Left lung (tissue), 10 donors: ENCODE measurements around the gene DUS1L. TPM values are rescaled to one million over a fixed set of nuclear protein-coding genes. Genes with fewer than 3 reads are reported as not detected.

Experiments
- ATAC-seq: fragments of 200-7000 bp; cut with Tn5 transposase; one replicate; pipeline ENCODE4 v1.9.1; 2020; ENCODE audit warnings: moderate library complexity
- DNase-seq, 4 donors: peaks; one replicate each; pipeline ENCODE4 v3.0.0-alpha.2; 2013 to 2020
- H3K27ac ChIP-seq, 2 donors: fragments of 200-600 bp; sonication (generic) in 1 of 2; one replicate each; pipeline versions ENCODE4 v1.5.0 to v1.8.0; 2020 to 2021
- H3K27me3 ChIP-seq, 2 donors: fragments of 200-600 bp; sonication (generic) in 1 of 2; one replicate each; pipeline versions ENCODE4 v1.5.0 to v1.8.0; 2020 to 2021
- H3K36me3 ChIP-seq, 2 donors: fragments of 200-600 bp; sonication (generic) in 1 of 2; one replicate each; pipeline versions ENCODE4 v1.5.0 to v1.8.0; 2020 to 2021
- H3K4me1 ChIP-seq, 2 donors: fragments of 200-600 bp; one replicate each; pipeline ENCODE4 v1.8.0; 2021
- H3K4me3 ChIP-seq, 2 donors: fragments of 200-600 bp; sonication (generic) in 1 of 2; one replicate each; pipeline versions ENCODE4 v1.5.0 to v1.8.0; 2020 to 2021; ENCODE audit warnings: mild to moderate bottlenecking in 1 of 2
- H3K9me3 ChIP-seq, 2 donors: fragments of 200-600 bp; sonication (generic) in 1 of 2; one replicate each; pipeline versions ENCODE4 v1.5.0 to v1.8.0; 2020 to 2021
- CTCF ChIP-seq, 2 donors: fragments of 200-600 bp; sonication (generic) in 1 of 2; IDR thresholded peaks; one replicate each; pipeline versions ENCODE4 v1.5.0 to v1.8.0; 2021; ENCODE audit warnings: antibody characterized with exemption in 2 of 2
- intact Hi-C, 2 donors: fragments of 100-400 bp; cut with DNase I; formaldehyde crosslinking; loops; one replicate each; pipeline versions ENCODE4 v1.11.2 to v1.14.2; 2022
- polyA plus RNA-seq, 6 donors: library from polyadenylated mRNA; unstranded; fragments of 120-200 nt; gene quantifications; one replicate each; pipeline ENCODE4 v1.2.1, GENCODE V29; 2013; ENCODE audit not compliant: insufficient read length in 6 of 6
- total RNA-seq, 2 donors: library from RNA; stranded (reverse); fragmentation: NEBNext Ultra II Directional; extraction: Animal tissue kit (Norgen Biotek cat#: 25700); gene quantifications; one replicate each; pipeline ENCODE4 v1.2.1, GENCODE V29; 2021
- donor health status: DM: no; HTN: yes; CAD: no.
- donor health status: DM: no; HTN: no; CAD: no.

DUS1L gene
- total and polyA plus RNA-seq, 8 donors = 55.7 to 103 (median 74.0) TPM

DNA sequence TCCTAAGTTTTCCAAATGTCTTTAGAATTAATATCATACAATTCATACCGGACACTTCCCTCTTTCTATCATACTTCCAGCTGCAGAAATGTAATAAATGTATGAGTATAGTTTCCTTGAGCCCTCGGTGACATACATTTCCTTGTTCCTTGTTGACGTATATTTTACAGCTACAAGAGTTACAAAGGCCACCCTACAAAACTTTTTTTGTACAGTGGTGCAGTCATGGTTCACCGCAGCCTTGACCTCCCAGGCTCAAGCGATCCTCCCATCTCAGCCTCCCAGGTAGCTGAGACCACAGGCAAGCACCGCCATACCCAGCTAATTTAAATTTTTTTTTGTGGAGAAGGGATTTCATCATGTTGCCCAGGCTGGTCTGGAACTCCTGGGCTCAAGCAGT is 7.2 kb upstream of the DUS1L start:
- H3K36me3 ChIP-seq = peaks cover 0 to 8% of the 10 kb centered on the region in 2 donors
- ATAC-seq = no peak
- TF ChIP-seq CTCF (IDR thresholded peaks at IDR 0.05) = no peak

GRCh38 chr17:82070611-82071010 is 5.0 kb upstream of the DUS1L start:
- peaks cover 6 to 9% of the 10 kb centered on the region in 2 donors for H3K4me1 ChIP-seq
- intact Hi-C loops = no loop called here
- no peak overlapping the region for H3K4me3 ChIP-seq
- H3K27me3 ChIP-seq = no peaks in the 10 kb centered on the region
- ATAC-seq (no peak), DNase-seq (no peak)
- H3K36me3 ChIP-seq = no peaks in the 10 kb centered on the region
- H3K27ac ChIP-seq = no peak overlapping the region
- no peak for TF ChIP-seq CTCF (IDR thresholded peaks at IDR 0.05)
- H3K9me3 ChIP-seq = no peaks in the 10 kb centered on the region

More for the DNA sequence above, 7.2 kb upstream of the DUS1L start:
- intact Hi-C loops = no loop called here
- H3K27me3 ChIP-seq = no peaks in the 10 kb centered on the region
- no peak for DNase-seq
- no peak overlapping the region for H3K27ac ChIP-seq
- H3K4me1 ChIP-seq = no peaks in the 10 kb centered on the region
- no peaks in the 10 kb centered on the region for H3K9me3 ChIP-seq
- no peak overlapping the region for H3K4me3 ChIP-seq

GRCh38 chr17:82065193-82065637 is 389 bp downstream of the DUS1L start:
- Histone ChIP-seq H3K27ac (peak overlapping the region; percentile 54 to 76), H3K9me3 (no peaks in the 10 kb centered on the region), H3K27me3 (no peaks in the 10 kb centered on the region), H3K4me3 (peak overlapping the region; percentile 76 to 91), H3K36me3 (peaks cover 0 to 34% of the 10 kb centered on the region in 2 donors), H3K4me1 (peaks cover 18 to 28% of the 10 kb centered on the region in 2 donors)
- ATAC-seq (peak; percentile 8), DNase-seq (peak in 2 of 4 donors; percentile 10 to 86)
- no peak for TF ChIP-seq CTCF (IDR thresholded peaks at IDR 0.05)
- intact Hi-C loops = no loop called here

DNA sequence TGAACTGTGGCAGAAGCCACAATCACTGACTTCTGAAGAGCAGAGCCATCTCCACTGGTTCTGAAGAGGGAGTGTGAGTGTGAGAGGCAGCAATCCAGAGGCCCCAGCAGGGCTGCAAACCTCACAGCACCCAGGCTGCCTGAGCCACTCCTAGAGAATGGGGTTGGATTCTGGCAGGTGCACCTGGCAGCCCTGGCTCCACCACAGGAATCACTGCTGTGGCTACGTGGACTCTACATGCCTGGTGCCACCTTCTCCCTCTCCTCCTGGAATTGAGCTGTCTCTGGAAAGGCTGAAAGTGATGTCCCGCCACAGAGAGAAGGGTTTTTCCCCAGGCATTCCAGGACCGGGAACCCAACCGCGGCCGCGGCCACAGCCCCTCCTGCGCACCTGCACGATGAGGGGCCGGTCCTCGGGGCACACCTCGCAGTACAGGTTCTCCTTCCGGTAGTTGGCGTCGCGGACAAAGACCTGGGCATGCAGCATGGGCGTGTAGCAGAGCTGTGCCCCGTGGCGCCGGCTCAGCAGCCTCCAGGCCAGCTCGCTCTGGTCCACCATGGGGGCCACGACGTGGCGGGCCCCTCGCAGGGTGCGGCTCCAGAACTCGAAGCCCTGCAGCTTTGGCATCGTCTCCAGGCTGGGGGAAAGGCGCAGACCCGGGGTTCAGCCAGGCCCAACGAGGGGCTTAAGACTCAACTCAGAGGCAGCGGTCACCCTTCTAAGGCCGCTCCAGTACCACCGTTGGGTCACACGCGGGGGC is 991 bp downstream of the DUS1L start:
- Histone ChIP-seq H3K9me3 (no peaks in the 10 kb centered on the region), H3K27me3 (no peaks in the 10 kb centered on the region), H3K4me1 (peaks cover 18 to 28% of the 10 kb centered on the region in 2 donors), H3K4me3 (peak overlapping the region; percentile 76 to 91), H3K27ac (peak overlapping the region in 1 of 2 donors; percentile 76), H3K36me3 (peaks cover 0 to 40% of the 10 kb centered on the region in 2 donors)
- ATAC-seq = peak; percentile 61
- intact Hi-C loops = no loop called here
- no peak for TF ChIP-seq CTCF (IDR thresholded peaks at IDR 0.05)
- peak in 1 of 4 donors; percentile 76 for DNase-seq
